HG02943 (cell line): ENCODE data around the gene AMOTL1.

Experiments
- ATAC-seq: cut with Tn5 transposase; IDR thresholded peaks from one replicate; pipeline ENCODE4 v1.9.1; 2021; ENCODE audit warnings: mild to moderate bottlenecking, low read depth, moderate library complexity; ENCODE audit not compliant: unreplicated experiment

AMOTL1 gene

GRCh38 chr11:94871491-94872185, 103.5 kb downstream of the AMOTL1 start:
- ATAC-seq, result no peak

GRCh38 chr11:94873916-94874540, 105.9 kb downstream of the AMOTL1 start:
- ATAC-seq, result no peak

DNA sequence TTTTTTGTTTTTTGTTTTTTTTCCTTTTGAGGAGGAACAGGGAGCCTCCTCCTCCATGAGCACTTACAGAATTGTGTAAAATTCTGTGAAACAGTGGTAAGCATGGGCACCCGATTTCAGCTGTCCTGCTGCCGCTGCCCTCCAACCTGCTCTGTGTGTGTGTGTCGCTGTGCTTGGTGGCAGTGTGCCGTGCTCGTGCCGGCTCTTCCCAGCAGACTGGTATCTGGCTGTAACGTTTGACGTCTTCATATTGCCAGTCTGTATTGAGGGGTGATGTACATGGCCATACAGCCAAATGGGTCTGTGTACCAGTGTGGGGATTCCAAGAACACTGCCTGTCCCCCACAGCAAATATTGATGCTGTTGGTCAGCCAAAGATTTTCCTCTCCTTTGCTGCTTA, 108.1 kb downstream of the AMOTL1 start:
- ATAC-seq, result no peak

DNA sequence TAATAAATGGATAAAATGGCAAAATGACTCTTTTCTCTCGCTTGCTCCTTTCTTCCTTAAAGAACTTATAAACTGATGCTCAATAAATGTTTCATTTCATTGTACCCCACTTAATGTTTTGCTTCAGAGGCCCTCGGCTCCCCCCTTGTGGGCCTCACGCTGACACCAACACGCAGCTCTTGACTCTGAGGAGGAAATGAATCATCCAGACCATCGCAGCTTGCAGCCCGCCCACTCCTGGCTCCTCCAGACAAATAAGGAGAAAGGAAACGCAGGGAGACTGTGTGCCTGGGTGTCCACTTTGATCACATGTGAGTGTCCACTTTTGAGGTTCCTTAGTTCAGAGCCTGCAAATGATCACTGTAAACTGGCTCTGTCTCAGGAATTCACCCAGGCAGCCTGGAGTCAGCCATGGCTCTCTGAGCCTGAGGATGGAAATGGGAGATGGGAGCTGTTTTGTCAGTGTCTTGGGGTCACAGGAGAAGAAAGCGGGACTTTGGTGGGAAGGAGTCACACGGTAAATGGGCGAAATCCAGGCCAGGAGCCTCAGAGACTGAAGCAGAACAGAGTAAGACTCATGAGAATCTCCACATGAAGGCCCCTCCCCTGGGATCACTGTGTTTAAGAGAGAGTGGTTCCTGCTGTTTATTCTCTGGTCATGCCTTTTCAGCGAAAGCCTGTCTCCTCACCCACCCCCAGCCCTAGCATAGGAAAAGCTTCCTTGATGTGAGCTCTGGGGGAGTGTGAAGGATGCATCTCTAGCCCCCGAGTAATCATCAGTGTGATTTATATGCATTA, 108.7 kb downstream of the AMOTL1 start:
- peak; percentile 67 for ATAC-seq

- no peak for ATAC-seq
Measured at GRCh38 chr11:94877443-94878200, 109.5 kb downstream of the AMOTL1 start.

DNA sequence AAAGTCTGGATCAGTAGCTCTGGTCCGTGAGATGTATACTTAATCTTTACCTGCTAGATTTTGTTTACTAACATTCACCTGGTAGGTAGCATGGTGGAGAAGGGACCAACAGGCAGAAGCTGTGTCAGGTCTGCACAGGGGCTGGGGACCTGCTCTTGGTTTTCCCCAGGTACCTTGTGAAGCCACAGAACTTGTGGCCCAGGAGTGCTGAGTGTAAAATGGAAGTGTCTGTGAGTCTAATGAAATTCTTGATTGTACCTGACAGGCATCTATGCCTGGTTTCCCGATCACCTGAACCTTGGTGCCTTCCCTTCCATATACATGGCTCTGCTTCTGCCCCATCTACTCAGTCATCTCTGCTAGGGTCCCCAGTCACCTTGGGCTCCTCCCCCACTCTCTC, 110.8 kb downstream of the AMOTL1 start:
- no peak for ATAC-seq

DNA sequence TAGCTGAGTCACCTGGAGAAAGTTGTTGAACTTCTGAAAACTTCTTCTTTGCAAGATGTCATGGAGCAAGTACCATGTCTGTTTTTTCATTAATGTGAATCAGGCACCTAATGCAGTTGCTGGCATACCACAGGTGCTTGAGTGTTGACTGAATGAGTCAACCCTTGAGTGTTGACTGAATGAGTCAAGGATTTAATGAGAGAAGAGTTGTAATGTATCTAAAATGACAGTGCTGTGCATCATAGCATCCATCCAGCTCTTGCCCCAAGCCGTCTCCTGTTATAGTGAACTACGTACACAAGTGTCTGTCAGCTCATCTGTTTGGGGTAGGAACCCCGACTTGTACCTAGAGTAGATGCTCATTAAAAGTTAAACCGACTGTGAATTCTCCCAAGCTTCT, 112.1 kb downstream of the AMOTL1 start:
- no peak for ATAC-seq

GRCh38 chr11:94882931-94883330, 114.8 kb downstream of the AMOTL1 start:
- ATAC-seq, result no peak

GRCh38 chr11:94883878-94884277, 115.7 kb downstream of the AMOTL1 start:
- ATAC-seq, result no peak

- no peak for ATAC-seq
Measured at GRCh38 chr11:94884376-94884775, 116.2 kb downstream of the AMOTL1 start.

DNA sequence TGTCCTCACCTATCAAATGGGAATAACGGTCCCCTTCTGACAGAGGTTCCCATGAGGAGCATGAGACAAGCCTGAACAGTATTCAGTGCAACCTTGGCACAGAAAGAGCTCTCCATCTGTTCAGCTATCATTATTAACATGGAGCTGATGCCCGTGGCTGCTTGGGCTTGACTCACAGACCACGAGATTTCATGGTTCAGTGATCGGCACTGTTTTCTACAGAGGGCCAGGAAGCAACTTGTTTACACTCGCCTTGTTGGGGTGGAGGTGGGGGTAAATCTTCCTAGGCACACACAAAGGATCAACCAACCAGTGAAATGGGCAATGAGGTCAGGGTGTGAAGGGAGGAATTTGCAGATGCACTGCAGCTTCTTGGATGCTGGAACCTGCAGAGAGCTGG, 117.0 kb downstream of the AMOTL1 start:
- ATAC-seq, result peak; percentile 75

DNA sequence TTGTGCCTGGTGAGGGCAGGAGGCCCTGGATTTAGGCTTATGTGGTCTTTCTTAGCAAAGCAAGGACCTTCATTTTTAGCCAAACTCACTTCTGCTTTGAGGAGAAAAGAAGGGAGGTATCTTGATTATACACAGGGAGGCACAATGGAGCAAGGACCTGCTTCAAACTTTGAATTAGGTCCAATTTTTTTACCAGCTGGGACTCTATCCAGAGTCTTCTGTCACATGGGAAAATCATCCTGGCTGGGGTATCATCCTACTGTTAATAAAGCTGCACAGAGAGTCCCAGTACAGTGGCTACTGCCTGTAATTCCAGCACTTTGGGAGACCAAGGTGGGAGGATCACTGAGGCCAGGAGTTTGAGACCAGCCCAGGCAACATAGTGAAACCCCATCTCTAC, 117.4 kb downstream of the AMOTL1 start:
- ATAC-seq, result no peak

DNA sequence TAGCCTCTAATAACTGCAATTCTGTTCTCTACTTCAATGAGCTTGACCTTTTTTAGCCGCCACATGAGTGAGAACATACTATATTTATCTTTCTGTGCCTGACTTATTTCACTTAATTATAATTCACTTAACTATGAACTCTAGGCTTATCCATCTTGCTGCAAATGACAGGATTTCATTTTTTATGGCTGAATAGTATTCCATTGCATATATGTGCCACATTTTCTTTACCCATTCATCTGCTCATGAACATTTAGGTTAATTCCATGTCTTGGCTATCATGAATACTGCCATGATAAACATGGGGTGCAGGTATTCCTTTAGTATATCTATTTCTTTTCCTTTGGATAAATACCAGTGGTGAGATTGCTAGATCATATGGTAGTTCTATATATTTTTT, 120.0 kb downstream of the AMOTL1 start:
- ATAC-seq, result no peak

DNA sequence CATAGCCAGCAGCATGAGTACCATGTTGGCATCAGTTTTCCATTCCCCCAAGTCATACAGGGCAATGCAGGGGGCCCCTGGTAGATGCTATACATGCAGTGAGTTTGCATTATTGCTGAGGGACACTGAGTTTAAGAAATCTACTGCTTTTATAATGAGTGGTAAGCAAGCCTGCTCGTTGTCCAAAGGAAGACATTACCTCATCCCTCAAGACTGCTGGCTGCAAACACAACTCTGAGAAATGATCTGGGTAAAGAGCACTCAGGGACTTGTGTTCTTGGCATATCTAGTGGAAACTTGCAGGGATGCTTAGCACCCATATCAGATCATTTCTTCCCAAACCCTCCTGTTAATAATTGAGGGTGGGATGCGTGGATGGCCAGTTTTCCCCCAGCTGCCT, 127.3 kb downstream of the AMOTL1 start:
- no peak for ATAC-seq

DNA sequence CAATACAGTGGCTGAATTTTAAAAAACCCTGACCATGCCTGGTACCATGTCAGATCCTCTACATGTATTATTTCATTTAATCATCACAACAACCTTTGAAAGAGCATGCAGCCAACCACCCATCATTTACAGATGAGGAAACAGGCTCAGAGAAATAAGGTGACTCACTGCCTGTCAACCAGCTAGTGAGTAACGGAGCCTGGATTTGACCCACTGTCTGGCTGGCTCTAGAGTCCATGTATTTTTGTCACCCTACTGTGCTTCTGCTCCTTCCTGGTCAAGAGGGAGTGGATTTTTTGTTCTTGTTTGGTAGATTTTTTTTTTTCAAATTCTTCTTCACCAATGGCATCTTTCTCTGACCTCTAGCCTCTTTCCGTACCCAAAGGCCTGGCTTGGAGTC, 127.8 kb downstream of the AMOTL1 start:
- ATAC-seq, result no peak

- ATAC-seq, result no peak
Measured at GRCh38 chr11:94897330-94897768, 129.2 kb downstream of the AMOTL1 start.

DNA sequence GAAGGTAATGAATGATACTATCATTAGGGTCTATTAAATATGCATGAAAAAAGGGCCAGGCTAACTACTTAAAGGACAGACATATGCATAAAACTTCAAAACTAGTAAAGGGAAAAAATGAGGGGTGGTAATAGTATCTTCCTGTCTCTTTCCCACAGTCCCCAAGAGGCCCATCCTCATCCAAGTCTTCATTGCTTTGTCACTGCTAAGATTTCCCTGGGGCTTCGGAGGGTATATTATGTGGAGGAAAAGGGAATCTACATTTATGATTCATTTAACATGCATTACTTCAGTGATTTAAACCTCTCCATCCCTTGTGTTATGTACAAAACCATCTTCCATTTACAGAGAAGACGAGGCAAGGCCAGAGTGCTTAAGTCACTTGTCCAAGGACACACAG, 139.1 kb downstream of the AMOTL1 start:
- ATAC-seq, result no peak

DNA sequence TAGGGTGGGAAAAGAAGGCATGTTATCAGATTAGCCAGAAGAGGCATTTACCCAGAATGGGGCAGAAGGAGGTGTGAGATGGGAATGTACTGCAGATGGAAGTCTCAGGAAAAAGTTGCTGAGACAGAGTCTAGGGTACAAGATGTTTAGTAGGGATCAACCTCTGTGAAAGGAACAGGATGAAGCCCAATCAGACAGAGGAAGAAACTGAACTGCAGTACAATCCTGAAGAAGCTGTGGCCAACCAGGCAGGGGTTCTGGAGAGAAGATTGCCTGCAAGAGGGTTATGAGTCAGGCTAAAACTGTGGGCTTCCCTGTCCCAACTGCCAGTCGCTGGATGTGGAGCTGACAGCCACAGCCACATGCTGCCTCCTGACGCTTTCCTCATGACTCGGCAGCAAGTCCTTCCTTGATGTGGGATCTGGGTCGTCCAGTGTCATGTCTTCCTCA, 141.2 kb downstream of the AMOTL1 start:
- ATAC-seq, result no peak

DNA sequence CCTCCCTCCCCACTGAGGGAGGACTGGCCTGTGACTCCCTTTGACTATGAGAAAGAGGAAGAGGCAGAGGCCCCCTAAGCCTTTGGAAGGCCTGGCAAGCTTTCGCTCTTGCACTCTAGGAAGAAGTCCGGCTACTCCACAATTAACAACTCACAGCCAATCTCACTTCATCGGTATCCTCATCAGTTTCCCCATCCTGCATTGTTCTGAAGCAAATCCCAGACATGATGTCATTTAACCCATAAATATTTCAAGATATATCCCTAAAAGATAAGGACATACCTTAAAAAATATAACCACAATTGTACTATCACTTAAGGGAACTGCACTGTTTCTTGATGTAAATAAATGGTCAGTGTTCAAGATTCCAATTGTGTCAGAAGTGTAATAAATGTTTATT, 142.1 kb downstream of the AMOTL1 start:
- no peak for ATAC-seq

DNA sequence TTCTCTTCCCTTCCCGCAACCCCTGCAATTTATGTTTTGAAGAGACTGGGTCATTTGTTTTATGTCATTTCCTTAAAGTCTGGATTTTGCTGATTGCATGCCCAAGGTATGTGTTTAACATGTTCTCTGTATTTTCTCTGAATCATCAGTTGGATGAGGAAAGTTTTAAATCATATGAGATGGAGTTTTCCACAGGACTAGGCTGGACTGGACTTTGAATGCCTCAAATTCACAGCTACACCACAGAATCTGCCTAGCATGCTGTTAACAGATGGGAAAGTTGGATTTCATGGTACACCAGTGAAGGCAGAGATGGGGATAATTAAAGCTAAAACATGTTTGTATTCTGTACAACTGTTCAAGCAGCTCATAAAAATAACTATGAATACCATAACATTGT, 142.6 kb downstream of the AMOTL1 start:
- ATAC-seq, result no peak

DNA sequence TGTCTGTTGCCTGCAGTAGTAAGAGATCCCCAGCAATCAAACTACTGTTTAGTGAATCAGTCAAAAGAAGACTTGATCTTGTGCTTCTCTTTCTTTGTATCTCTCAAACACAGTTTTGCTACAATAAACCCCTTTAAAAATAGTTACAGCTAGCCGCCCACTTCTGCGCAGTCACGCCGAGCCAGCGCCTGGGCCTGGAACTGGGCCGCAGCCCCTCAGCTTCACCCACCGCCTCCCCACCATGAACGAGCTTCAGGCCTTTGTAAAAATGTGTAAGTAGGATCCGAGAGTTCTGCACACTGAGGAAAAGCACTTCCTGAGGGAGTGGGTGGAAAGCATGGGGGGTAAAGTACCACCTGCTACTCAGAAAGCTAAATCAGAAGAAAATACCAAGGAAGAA, 144.7 kb downstream of the AMOTL1 start:
- ATAC-seq, result no peak
